Glomerular visceral epithelial cell (primary cell): ENCODE measurements around the gene PEBP1.

Experiments used
- DNase-seq: peaks from one replicate; pipeline ENCODE4 v3.0.0-alpha.2; 2016; ENCODE audit errors: extremely low spot score

Gene PEBP1

DNA sequence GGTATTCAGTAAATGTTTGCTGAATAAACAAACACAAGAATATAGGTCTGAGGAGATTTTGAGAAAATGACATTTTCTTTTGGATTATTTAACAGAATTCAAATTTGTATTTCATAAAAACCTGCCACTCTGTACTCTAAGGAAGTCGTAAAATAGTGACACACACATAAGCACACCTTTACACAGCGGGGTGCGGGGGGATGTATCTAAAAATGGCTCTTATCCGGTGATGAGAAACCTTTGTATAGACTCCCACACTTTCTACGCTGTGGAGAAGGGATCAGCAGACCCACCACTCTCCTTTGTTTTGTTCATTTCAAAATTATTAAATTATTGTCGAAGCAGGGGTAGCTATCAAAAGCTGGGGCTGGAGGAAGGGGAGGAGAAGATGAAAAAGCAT is 58.0 kb downstream of the PEBP1 start:
- DNase-seq = no peak
